HEK293 (cell line): Measurements from ENCODE around the gene HLA-DQB1.

Source experiments
- KLF1 ChIP-seq: fragments of 450-650 bp; formaldehyde crosslinking; IDR thresholded peaks from 2 replicates; pipeline ENCODE4 v1.5.1; 2016; ENCODE audit warnings: missing biosample characterization, missing genetic modification characterization
- KLF16 ChIP-seq: fragments of 450-650 bp; formaldehyde crosslinking; IDR thresholded peaks from 2 replicates; pipeline ENCODE4 v1.5.1; 2017; ENCODE audit warnings: missing biosample characterization, missing genetic modification characterization
- OSR2 ChIP-seq: fragments of 450-650 bp; formaldehyde crosslinking; IDR thresholded peaks from 2 replicates; pipeline ENCODE4 v1.5.1; 2016; ENCODE audit warnings: missing biosample characterization, missing genetic modification characterization
- SP2 ChIP-seq: fragments of 450-650 bp; formaldehyde crosslinking; IDR thresholded peaks from 2 replicates; pipeline ENCODE4 v1.5.1; 2016; ENCODE audit warnings: missing biosample characterization, missing genetic modification characterization
- ZBTB21 ChIP-seq: fragments of 450-650 bp; formaldehyde crosslinking; IDR thresholded peaks from 2 replicates; pipeline ENCODE4 v1.5.1; 2017; ENCODE audit warnings: missing biosample characterization, missing genetic modification characterization
- ZNF214 ChIP-seq: fragments of 450-650 bp; formaldehyde crosslinking; IDR thresholded peaks from 2 replicates; pipeline ENCODE4 v1.5.1; 2017; ENCODE audit warnings: missing biosample characterization, mild to moderate bottlenecking, missing genetic modification characterization, borderline replicate concordance
- ZNF274 ChIP-seq, 2 experiments: fragments of 200-500 bp in 1 of 2; fragments of 450-650 bp in 1 of 2; sonication (Bioruptor generic) in 1 of 2; formaldehyde crosslinking in 1 of 2; IDR thresholded peaks; 2 replicates each; pipeline versions ENCODE4 v1.5.1 to v1.6.1; 2014 to 2016; ENCODE audit warnings: borderline replicate concordance in 1 of 2, inconsistent platforms in 1 of 2, low read length in 1 of 2, missing biosample characterization in 1 of 2, missing genetic modification characterization in 1 of 2
- ZNF354C ChIP-seq: fragments of 450-650 bp; formaldehyde crosslinking; IDR thresholded peaks from 2 replicates; pipeline ENCODE4 v1.5.1; 2016; ENCODE audit warnings: missing biosample characterization, missing genetic modification characterization, low read depth, borderline replicate concordance
- ZNF792 ChIP-seq: fragments of 450-650 bp; formaldehyde crosslinking; IDR thresholded peaks from 2 replicates; pipeline ENCODE4 v1.5.1; 2016; ENCODE audit warnings: missing biosample characterization, missing genetic modification characterization
- TF ChIP-seq, protein P1 (sequence below): fragments of 450-650 bp; formaldehyde crosslinking; IDR thresholded peaks from 2 replicates; pipeline ENCODE4 v1.5.1; 2016; ENCODE audit warnings: missing biosample characterization, missing genetic modification characterization

GRCh38 chr6:32662099-32662498 lies 4.4 kb downstream of the HLA-DQB1 start:
- TF ChIP-seq SP2 (no peak), ZNF792 (tag by site-specific recombination) (no peak), KLF1 (tag by site-specific recombination) (no peak), ZNF214 (tag by site-specific recombination) (no peak), OSR2 (tag by site-specific recombination) (no peak), ZBTB21 (tag by site-specific recombination) (no peak), ZNF354C (tag by site-specific recombination) (no peak), ZNF274 (IDR thresholded peaks at IDR 0.05; ENCODE audit: low read length) (no peak), ZNF274 (tag by site-specific recombination; IDR thresholded peaks at IDR 0.05; ENCODE audit: borderline replicate concordance) (no peak), KLF16 (no peak)
- TF ChIP-seq, protein P1, sequence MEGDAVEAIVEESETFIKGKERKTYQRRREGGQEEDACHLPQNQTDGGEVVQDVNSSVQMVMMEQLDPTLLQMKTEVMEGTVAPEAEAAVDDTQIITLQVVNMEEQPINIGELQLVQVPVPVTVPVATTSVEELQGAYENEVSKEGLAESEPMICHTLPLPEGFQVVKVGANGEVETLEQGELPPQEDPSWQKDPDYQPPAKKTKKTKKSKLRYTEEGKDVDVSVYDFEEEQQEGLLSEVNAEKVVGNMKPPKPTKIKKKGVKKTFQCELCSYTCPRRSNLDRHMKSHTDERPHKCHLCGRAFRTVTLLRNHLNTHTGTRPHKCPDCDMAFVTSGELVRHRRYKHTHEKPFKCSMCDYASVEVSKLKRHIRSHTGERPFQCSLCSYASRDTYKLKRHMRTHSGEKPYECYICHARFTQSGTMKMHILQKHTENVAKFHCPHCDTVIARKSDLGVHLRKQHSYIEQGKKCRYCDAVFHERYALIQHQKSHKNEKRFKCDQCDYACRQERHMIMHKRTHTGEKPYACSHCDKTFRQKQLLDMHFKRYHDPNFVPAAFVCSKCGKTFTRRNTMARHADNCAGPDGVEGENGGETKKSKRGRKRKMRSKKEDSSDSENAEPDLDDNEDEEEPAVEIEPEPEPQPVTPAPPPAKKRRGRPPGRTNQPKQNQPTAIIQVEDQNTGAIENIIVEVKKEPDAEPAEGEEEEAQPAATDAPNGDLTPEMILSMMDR (tag by site-specific recombination): no peak
